ENCODE measurements around the gene MALL. TPM values are rescaled to one million over a fixed set of nuclear protein-coding genes. Genes with fewer than 3 reads are reported as not detected.

MALL gene
- total RNA-seq, 6 donors from 2014 or later, result 40.9 to 203 (median 120) TPM

DNA sequence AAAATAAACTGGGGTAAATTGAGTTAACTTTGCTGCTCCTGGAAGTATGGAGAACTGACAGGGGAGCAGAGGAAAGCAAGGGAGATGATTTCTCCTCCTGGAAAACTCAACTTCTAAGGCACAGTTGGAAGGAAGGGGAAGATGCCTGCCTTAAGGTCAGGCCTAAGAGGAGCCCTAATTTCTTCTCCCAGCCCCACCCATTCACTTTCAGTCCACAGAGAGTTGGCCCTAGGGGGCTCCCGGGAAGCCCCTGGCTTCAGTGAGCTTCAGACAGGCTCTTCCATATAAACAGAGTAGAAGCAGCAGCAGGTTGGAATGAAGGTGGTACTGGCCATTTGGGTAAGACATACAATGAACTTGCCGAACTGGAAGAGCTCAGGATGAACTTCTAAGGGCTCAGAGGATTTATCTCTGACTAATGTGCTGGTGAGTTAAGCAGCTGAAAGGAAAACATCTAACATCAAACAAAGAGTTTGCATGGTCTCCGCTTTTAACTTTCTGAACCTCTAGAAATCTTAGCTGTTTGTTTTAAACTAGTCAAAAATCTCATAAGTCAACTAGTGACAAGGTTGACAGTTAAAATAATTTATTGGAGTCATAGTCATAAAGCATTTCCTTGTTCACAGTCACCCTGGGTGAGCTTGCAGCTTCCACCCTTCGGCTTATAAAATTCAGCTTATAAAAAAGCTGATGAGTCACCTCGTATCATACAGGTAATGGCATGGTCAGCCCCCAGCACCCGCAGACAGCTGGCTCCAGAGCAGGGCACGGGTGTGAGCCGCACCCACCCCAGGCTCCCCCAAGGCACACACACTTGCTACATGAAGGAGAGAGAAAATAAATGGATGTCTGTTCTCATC, 9.8 kb downstream of the MALL start:
- WGBS, 2 donors, result 29 to 31% methylated on average over 7 to 8 of the region's 8 CpGs
- ATAC-seq (ENCODE audit: low FRiP score in 2 of 2) (no peak), DNase-seq (peak; percentile 34 to 51)
- Histone ChIP-seq H3K27me3 (no peaks in the 10 kb centered on the region), H3K36me3 (no peaks in the 10 kb centered on the region), H3K4me3 (no peak overlapping the region), H3K27ac (peak overlapping the region; percentile 67 to 89 (median 84)), H3K9me3 (no peaks in the 10 kb centered on the region), H3K4me1 (peaks cover 29 to 61% (median 54%) of the 10 kb centered on the region in 4 donors)
- TF ChIP-seq POLR2AphosphoS5 (IDR thresholded peaks at IDR 0.05) (no peak), POLR2A (IDR thresholded peaks at IDR 0.05) (no peak), EP300 (IDR thresholded peaks at IDR 0.05) (no peak)
- TF ChIP-seq, protein P1, sequence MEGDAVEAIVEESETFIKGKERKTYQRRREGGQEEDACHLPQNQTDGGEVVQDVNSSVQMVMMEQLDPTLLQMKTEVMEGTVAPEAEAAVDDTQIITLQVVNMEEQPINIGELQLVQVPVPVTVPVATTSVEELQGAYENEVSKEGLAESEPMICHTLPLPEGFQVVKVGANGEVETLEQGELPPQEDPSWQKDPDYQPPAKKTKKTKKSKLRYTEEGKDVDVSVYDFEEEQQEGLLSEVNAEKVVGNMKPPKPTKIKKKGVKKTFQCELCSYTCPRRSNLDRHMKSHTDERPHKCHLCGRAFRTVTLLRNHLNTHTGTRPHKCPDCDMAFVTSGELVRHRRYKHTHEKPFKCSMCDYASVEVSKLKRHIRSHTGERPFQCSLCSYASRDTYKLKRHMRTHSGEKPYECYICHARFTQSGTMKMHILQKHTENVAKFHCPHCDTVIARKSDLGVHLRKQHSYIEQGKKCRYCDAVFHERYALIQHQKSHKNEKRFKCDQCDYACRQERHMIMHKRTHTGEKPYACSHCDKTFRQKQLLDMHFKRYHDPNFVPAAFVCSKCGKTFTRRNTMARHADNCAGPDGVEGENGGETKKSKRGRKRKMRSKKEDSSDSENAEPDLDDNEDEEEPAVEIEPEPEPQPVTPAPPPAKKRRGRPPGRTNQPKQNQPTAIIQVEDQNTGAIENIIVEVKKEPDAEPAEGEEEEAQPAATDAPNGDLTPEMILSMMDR (IDR thresholded peaks at IDR 0.05), result no peak

DNA sequence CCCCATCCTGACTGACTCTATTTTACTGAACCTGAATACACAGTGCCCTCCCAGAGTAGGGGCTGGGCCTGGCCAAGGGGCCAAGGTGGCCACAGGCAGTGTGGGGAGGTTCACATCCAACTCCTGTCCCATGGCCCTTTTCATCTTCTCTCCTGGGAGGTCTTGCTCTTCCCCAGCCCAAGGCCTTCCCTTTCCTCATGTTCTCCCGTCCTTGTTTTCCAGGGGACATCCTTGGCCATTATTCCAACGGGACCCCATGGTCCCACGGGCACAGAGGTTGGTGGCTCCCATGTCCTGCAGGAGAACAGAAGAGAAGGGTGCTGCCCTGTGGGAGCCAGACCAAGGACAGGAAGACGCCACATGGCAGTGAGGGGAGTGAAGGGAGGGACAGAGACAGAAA, 10.4 kb downstream of the MALL start:
- ATAC-seq (ENCODE audit: low FRiP score in 2 of 2) (no peak), DNase-seq (no peak)
- Histone ChIP-seq H3K27ac (peak overlapping the region; percentile 67 to 89 (median 84)), H3K27me3 (no peaks in the 10 kb centered on the region), H3K36me3 (no peaks in the 10 kb centered on the region), H3K9me3 (no peaks in the 10 kb centered on the region), H3K4me1 (peaks cover 36 to 68% (median 60%) of the 10 kb centered on the region in 4 donors), H3K4me3 (no peak overlapping the region)
- TF ChIP-seq POLR2A (IDR thresholded peaks at IDR 0.05), result no peak
- no peak for TF ChIP-seq POLR2AphosphoS5 (IDR thresholded peaks at IDR 0.05)
- TF ChIP-seq, protein P1 (IDR thresholded peaks at IDR 0.05), result no peak
- TF ChIP-seq EP300 (IDR thresholded peaks at IDR 0.05), result no peak
- WGBS, 2 donors, result 90 to 91% methylated on average over 4 of the region's 4 CpGs

DNA sequence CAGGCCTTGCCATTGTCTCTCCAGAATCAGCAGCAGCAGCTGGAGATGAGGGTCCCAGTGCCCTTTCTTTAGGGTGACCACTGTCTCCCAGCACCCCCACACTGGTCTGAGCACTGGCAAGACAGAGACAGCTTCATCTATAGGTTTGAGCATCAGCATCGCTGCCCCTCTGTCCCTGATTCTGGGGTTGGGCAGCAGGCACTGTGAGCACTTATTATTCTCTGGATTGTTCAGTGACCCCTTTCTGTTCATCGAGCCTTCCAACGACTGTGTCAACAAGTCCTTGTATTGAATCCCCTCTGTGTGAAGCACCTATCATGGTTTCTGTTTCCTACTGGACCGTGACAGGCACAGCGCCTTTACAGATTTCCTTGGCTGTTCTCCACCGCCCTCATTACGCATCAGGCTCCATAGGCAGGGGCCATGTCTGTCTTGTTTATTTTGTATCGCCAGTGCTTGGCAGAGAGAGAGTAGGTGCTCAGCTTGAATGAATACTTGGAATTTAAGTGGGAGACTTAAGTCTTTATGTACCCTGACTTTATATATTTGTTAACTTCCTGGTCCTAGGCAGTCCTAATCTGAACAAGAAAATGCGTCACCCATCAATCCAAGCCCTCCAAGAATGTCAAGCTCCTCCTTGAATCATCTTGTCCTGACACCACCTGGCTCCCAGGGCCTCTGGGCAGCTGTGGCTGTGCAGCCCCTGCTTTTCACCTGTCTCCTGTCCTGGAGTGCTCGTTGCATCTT, 11.4 kb downstream of the MALL start:
- Histone ChIP-seq H3K27ac (peak overlapping the region; percentile 85 to 93 (median 88)), H3K4me1 (peaks cover 45 to 77% (median 70%) of the 10 kb centered on the region in 4 donors), H3K4me3 (no peak overlapping the region), H3K36me3 (no peaks in the 10 kb centered on the region), H3K27me3 (no peaks in the 10 kb centered on the region), H3K9me3 (no peaks in the 10 kb centered on the region)
- WGBS, 2 donors, result 66 to 83% methylated on average over 10 of the region's 10 CpGs
- peak in 1 of 2 donors; percentile 39 for ATAC-seq (ENCODE audit: low FRiP score in 2 of 2)
- TF ChIP-seq POLR2A (IDR thresholded peaks at IDR 0.05) (no peak), POLR2AphosphoS5 (IDR thresholded peaks at IDR 0.05) (peak; percentile 47 to 56), EP300 (IDR thresholded peaks at IDR 0.05) (peak in 2 of 4 donors; percentile 54 to 91)
- TF ChIP-seq, protein P1 (IDR thresholded peaks at IDR 0.05), result no peak
- DNase-seq, result peak in 1 of 2 donors; percentile 73

DNA sequence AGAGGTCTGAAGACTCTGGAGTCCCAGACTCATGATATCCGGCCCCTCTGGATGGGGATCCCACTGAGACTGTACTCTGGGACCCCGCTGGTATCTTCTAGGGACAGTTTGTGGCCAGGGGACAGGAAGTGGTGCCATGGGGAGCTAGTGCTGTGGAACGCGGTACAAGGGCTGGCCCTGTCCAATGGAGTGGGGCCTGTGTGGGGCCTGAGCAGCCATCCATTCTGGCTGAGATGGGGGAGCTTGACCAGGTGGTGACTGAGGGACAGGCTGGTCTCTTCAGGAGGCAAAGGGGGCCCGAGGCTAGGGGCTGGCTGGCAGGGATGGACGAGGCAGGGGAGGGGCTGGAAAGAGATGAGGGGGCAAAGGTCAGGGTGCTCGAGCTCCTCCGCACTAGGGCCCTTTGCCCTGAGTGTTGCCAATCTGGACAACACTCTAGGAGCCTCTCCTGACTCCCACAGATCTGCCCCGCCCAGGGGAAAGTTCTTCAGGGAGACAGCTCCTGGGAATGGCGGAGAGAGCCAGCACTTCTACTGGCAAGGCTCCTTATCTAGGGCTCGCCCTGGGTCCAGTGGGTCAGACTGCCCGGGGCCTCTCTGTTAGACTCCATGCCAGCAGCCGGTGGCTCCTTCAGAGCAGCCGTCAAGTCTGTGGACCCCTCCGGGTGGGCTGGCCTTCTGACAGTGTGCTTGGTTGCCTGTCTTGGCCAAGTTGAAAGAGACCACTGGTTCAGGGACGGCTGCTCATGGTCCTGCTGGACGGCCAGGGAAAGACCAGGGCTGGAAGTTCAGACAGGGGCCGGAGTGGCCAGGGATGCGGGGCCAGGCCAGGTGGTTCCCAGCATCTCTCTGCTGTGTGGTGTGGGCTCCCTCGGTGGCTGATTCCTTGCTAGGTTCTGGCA, 12.3 kb downstream of the MALL start:
- H3K4me3 ChIP-seq, result no peak overlapping the region
- H3K36me3 ChIP-seq, result no peaks in the 10 kb centered on the region
- TF ChIP-seq, protein P1 (IDR thresholded peaks at IDR 0.05), result no peak
- no peak for TF ChIP-seq POLR2AphosphoS5 (IDR thresholded peaks at IDR 0.05)
- TF ChIP-seq EP300 (IDR thresholded peaks at IDR 0.05), result no peak
- TF ChIP-seq POLR2A (IDR thresholded peaks at IDR 0.05), result no peak
- peak overlapping the region; percentile 85 to 93 (median 88) for H3K27ac ChIP-seq
- H3K9me3 ChIP-seq, result no peaks in the 10 kb centered on the region
- 63 to 80% methylated on average over 8 to 20 of the region's 20 CpGs for WGBS, 2 donors
- ATAC-seq (ENCODE audit: low FRiP score in 2 of 2), result no peak
- H3K27me3 ChIP-seq, result no peaks in the 10 kb centered on the region
- DNase-seq, result peak; percentile 50 to 51
- H3K4me1 ChIP-seq, result peaks cover 48 to 86% (median 77%) of the 10 kb centered on the region in 4 donors

Measured in upper lobe of left lung (tissue), 6 donors.